ENCODE results near the gene RPL13. TPM values are rescaled to one million over a fixed set of nuclear protein-coding genes. Genes with fewer than 3 reads are reported as not detected.
"Not testable (repeated sequence)": the region's sequence is repeated elsewhere in the genome, so short reads cannot be mapped to it uniquely, and the experiment has no call there.

RPL13 gene
- total RNA-seq, 1 experiment from 2014 or later = 3,458 TPM

DNA sequence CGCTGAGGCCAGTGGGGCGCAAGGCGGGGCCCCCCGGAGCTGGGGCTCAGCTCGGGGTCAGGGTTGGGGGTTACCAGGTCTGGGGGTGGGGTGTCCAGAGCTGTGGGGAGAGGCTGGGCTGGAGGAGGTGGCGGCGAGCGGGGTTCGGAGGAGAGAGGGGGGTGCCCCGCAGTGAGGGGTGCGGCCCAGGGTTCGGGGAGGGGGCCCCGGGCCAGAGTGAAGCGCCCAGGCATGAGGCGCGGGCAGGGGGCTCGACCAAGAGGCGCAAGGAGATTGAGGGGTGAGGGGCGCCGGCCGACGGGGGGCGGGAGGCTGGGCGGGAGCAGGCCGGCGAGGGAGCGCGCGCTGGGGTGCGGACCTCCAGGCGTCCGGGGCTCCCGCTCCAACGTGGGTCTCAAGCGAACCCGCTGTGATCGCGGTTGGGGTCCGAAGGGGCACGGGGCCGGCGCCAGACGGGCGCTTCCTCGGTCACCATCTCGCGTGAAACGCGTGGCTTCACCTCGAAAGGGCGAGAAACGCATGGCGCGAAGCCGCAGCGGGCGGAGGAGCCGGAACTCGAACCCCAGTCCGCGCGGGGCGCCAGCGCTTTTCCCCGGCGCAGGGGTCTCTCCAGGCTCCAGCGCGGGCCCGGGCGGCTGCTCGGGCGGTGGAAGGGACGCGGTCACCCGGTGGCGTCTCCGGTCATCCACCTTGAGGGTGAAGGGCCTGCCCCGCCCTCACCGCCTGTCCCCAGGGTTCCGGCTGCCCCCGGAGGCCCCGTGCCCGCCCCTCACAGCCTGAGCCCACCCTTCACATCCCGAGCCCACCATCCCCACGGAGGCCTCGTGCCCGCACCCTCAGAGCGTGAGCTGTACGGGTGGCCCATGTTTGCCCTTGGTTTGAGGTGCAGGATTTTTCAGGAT lies 15.9 kb downstream of the RPL13 start:
- DNase-seq (ENCODE audit: low spot score) = no peak

DNA sequence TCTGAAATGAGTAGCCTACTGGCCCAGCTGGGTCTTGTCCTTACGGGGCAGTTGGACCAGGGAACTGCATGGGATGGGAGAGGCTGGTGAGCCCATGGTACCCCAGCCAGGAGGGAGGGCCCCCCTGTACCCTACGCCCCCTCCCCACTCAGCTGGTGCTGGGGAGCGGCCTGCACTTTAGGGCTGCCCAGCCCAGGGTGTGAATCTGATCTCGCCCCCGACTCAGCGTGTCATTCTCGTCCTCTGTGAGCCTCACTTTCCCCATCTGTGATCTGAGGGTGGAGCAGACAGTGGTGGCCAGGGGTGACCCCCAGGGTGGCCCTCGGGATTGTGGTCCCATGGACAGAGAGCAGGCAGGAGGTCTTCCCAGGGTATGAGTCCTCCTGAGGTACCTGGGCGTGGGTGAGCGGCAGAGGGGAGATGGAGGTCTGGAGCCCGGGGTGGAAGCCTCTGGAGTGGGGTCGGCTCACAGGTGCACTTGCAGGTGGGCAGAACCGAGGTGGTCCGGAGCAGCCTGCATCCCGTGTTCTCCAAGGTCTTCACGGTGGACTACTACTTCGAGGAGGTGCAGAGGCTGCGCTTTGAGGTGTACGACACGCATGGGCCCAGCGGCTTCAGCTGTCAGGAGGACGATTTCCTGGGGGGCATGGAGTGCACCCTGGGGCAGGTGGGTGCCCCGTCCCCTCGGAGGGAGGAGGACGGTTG lies 16.7 kb downstream of the RPL13 start:
- no peak for DNase-seq (ENCODE audit: low spot score)

DNA sequence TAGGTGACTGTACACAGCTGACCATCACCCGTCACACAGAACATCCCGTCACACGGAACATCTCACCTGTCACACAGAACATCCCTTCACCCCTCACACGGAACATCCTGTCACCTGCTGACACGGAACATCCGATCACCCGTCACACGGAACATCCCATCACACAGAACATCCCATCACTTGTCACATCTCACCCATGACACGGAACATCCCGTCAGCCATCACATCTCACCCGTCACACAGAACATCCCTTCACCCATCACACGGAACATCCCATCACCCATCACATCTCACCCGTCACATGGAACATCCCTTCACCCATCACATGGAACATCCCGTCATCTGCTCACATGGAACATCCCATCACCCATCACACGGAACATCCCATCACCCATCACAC lies 18.9 kb downstream of the RPL13 start:
- no peak for DNase-seq (ENCODE audit: low spot score)

DNA sequence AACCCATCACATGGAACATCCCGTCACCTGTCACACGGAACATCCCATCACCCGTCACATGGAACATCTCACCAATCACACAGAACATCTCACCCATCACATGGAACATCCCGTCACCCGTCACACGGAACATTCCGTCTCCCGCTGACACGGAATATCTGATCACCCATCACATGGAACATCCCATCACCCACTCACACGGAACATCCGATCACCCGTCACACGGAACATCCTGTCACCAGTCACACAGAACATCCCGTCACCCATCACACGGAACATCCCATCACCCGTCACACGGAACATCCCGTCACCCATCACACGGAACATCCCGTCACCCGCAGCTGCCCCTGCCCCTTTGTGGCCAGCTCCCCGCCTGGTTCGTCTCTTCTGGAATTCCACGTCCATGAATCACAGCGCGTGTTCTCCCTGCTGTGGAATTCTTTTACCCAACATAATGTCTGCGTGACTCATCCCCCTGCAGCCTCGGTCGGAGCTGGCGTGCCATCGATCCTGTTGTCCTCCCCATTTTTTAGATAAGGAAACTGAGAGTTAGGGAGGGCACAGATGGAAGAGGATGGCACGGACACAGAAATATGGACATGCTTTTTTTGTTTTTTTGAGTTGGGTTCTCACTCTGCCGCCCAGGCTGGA lies 20.7 kb downstream of the RPL13 start:
- DNase-seq (ENCODE audit: low spot score) = peak; percentile 87

DNA sequence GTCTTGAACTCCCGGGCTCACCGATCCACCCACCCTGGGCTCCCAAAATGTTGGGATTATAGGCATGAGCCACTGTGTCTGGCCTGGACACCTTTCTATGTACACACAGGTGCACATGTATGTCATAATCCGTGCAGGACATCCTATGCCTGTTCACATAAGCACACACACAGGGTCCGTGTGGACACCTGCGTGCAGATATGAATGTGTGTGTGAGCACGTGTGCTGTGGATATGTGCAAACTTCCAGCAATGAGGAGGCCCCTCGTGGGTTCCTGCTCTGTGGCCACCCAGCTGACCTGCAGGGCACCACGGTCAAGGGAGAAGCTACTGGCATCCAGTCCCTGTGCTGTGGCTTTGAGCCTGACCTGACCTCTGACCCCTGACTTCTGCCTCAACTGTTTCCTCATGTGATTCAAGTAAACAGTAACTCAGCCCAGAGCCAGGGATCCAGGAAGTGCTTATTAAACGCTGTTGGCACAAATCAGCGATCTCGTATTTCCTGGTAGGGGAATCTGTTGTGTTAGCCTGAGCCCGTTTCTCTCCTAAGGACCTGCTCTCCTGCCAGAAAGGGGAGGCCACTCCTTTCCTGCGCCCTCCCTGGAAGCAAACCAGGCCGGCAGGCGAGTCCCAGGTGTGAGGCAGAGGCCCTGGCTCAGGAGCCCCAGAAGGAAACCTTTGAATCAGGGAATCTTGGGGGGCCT lies 21.5 kb downstream of the RPL13 start:
- DNase-seq (ENCODE audit: low spot score) = no peak

DNA sequence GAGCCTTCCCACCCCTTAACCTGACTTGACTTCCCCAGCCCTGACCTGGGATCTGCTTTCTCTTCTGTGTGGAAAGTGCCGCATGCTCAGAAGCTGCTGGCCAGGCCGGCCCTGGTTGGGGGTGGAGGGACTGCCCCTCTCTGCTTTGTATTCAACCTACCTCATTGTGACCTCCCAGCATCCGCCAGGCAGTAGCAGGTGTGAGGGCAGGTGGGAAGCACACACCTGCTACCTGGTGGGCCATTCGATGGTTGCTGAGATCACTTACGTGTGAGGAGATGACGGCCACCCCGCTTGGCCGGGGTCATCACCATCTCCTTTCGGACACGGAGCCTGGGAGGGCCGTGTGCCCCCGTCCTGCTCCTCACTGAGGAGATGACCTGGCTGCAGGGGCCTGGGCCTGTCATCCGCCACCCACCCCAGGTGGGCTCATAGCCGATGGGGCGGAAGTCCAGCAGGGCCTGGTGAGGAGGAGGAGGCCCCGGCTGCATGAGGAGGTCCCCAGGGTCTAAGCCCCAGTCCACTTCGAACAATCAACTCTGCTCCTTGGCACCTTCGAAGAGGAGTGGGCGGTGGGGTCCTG lies 22.2 kb downstream of the RPL13 start:
- DNase-seq (ENCODE audit: low spot score) = no peak

DNA sequence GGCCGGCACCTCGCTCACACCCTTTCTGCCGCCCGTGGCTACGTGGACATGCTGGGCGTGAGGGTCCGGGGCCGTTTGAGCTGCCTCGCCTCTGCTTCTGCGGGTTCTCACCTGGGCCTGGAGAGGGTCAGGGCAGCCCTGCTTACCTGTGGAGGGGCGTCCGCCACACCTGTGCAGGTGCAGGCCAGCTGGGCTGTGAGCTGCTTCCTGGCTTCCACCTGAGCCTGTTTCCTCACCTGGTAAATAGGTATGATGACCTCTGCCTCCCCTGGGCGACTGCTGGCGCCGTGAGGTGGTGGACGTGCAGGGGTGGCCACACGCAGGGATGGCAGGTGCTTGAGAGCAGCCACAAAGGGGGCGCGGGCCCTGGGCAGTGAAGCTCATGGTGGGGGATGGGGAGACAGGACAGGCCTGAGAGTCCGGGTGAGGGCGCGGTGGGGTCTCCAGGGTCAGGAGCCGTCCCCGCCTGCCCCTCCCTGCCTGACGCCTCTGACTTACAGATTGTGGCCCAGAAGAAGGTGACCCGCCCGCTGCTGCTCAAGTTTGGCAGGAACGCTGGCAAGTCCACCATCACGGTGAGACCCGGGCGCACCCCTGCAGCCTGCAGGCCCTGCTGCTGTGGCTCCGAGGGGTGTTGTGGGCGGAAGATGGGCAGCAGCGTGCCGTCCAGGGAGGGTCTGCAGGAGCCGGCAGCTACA lies 22.9 kb downstream of the RPL13 start:
- no peak for DNase-seq (ENCODE audit: low spot score)

DNA sequence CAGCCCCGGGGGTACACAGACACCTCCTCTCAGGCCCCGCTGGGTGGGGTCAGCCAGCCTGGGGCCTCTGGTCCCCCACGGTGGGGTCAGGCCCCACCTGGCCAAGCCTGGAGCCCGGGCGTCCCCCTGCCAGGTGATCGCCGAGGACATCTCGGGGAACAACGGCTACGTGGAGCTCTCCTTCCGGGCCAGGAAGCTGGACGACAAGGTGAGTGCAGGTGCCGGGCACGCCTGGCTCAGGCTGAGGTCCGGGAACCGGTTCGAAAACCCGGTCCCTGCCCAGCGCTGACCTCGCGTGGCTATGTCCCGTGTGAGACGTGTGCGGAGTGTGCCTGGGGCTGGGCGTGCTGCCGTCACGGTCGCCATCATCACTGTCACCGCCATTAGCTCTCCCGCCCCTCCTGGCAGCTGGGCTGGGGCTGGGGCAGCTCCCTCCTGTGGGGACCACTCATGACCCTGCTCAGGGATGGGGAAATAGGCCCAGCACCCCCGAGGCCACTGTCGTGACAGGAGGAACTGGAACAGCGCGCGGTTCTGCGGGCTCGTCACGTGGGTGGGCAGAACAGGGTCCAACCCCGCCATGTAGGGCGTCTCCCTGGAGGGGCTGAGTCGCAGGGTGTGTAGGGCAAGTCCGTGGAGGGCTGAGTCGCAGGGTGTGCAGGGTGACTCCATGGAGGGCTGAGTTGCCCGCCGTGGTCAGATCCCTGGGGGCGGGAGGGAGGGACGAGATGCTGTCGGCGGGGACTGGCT lies 23.6 kb downstream of the RPL13 start:
- no peak for DNase-seq (ENCODE audit: low spot score)

DNA sequence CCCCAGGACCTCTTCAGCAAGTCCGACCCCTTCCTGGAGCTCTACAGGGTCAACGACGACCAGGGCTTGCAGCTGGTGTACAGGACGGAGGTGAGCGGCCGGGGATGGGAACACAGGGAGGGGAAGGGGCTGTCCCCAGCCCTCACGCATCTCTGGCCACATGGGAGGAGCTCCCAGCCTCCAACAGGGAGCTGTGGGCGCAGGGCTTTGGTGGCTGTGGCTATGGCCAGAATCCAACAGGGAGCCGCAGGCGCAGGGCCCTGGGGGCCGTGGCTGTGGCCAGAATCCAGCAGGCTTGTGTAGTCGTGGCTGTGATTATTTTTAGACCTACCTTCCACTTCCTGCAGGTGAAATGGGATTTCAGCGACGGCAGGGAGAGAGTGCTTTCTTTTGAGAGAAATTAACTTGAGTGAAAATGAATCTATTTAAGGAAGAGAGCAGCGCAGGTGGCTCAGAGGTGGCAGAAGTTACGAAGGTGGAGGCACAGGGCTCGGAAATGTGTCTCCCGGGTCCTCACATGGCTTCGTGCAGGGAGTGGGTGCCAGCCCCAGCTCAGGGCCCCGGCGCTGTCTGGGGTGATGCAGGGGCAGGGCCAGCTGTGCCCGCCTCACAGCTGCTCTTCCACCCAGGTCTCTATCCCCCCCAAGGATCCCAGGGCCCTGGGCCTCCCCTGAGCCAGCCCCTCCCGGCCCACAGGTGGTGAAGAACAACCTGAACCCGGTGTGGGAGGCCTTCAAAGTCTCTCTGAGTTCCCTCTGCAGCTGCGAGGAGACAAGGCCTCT lies 24.5 kb downstream of the RPL13 start:
- DNase-seq (ENCODE audit: low spot score) = no peak

DNA sequence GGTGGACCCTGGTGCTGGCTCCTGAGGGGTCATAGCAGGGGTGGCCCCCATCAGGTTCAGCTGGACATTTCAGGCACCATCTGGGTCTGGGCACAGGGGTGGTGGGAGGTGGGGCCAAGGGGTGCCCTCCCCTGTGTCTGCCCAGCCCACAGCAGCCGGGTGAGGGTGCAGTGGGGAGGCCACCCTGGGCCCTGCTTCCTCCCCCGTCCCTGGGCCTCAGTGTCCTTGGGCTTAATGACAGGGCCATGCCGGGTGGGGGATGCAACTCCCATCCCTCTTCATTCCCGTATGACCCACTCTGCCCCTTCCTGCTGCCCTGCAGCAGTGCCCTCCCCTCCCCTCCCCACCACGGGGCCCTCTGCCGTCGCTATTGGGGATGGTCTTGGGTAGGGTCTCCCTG lies 25.7 kb downstream of the RPL13 start:
- DNase-seq (ENCODE audit: low spot score) = no peak

DNA sequence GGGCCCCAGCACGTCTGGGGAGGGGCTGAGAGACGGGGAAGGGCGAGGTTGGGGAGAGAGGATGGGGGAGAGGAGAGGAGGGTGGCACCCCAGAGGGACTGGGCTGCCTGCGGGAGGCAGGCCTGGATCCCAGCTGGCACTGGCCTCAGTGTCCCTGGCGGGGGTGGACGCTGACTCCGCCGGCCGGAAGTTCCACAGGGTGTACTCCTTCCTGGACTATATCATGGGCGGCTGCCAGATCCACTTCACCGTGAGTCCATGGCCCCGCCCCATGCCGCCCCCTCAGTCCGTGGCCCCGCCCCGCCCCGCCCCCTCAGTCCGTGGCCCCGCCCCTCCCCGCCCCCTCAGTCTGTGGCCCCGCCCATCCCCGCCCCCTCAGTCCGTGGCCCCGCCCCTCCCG lies 26.4 kb downstream of the RPL13 start:
- DNase-seq (ENCODE audit: low spot score) = no peak

DNA sequence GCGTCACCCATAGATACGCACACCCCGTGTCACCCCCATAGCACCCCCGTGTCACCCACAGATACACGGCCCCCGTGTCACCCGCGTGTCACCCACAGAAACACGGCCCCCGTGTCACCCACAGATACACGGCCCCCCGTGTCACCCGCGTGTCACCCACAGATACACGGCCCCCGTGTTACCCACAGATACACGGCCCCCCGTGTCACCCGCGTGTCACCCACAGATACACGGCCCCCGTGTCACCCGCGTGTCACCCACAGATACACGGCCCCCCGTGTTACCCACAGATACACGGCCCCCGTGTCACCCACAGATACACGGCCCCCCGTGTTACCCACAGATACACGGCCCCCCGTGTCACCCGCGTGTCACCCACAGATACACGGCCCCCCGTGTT lies 27.2 kb downstream of the RPL13 start:
- not testable (repeated sequence) for DNase-seq (ENCODE audit: low spot score)

DNA sequence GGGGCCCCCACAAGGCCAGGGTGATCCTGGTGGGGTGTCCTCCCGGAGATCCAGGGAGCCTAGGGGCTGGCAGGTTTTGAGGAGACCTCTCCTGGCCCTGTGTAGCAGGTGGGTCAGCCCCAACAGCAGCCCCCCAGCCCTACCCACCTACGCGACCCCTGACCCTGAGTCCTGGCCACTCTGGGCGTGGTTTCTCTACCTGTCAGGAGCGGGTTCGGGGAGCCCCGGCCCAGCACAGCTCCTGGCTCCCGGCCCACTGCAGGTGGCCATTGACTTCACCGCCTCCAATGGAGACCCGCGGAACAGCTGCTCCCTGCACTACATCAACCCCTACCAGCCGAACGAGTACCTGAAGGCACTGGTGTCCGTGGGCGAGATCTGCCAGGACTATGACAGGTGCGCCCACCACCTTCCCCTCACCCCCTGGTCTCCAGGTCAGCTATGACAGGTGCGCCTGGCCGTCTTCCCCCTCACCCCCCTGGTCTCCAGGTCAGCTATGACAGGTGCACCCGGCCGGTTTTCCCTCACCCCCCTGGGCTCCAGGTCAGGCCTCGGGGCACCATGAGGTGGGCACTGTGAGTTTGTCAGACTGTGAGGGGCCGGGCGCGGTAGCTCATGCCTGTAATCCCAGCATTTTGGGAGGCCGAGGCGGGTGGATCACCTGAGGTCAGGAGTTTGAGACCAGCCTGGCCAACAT lies 28.1 kb downstream of the RPL13 start:
- DNase-seq (ENCODE audit: low spot score) = no peak

DNA sequence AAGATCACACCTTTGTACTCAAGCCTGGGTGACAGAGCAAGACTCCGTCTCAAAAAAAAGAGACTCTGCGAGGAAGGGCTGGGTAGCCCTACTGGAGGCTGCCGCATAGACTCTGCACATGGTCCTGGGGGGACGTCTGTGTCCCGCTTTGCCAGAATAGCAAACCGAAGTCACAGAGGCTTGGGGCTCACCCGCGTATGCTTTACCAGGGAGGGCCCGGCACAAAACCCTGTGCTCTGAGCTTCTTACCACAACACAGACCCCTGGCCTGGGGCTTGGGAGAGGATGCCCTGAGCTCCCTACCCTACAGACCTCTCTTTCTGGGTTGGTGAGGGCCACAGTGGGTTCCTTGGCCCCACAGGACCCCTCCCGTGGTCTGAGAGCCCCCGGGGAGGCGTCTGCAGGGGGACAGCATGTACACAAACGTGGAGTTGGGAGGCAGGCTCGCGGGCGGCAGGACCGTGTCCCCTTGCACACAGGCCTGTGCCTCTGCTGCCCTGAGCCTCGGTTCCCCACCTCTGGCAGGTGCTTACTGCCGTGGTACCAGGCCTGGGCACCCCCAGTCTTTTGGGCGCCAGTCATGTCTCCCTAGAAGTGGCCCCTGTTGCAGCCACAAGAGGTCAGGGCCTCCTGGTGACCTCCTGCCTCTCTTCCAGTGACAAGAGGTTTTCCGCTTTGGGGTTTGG lies 28.9 kb downstream of the RPL13 start:
- no peak for DNase-seq (ENCODE audit: low spot score)

DNA sequence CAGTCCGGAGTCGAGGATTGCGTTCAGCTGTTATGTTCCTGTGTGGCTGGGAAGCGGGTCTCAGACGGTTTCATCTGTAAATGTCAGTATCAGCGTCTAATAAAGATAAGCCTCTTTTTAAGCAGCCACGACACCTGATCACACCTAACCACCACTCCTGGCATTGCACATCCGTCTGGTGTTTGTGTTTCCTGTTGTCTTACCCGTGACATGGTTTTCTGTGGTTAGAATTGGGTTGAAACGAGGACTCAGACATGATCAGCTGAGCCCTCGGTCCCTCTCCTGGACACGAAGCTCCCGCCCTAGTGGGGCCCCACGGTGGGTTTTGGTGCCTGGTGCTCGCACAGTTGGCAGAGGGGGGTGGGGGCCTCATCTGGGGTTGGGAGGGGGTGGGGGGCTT lies 33.4 kb downstream of the RPL13 start:
- DNase-seq (ENCODE audit: low spot score) = no peak

DNA sequence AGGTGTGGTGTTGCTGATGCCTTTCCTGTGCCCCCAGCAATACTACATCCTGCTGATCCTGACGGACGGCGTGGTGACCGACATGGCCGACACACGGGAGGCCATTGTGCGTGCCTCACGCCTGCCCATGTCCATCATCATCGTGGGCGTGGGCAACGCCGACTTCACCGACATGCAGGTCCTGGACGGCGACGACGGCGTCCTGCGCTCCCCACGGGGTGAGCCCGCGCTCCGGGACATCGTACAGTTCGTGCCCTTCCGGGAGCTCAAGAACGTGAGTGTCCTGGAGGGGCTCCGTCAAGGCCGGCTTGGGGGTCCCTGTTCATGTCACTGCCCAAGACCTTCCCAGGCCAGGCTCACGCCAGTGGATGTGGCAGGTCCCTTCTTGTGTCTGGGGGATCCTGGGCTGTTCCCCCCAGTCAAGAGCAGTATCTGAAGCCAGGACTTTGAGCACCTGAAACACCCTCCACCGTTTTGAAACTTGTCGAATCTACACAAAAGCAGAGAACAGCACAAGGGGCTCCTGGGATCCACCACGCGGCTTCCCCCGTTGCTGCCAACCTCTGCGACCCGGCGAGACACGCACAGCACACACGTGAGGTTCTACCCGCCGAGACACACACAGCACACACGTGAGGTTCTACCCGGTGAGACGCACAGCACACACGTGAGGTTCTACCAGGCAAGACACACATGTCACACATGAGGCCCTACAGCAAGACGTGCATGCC lies 35.0 kb downstream of the RPL13 start:
- DNase-seq (ENCODE audit: low spot score) = no peak

DNA sequence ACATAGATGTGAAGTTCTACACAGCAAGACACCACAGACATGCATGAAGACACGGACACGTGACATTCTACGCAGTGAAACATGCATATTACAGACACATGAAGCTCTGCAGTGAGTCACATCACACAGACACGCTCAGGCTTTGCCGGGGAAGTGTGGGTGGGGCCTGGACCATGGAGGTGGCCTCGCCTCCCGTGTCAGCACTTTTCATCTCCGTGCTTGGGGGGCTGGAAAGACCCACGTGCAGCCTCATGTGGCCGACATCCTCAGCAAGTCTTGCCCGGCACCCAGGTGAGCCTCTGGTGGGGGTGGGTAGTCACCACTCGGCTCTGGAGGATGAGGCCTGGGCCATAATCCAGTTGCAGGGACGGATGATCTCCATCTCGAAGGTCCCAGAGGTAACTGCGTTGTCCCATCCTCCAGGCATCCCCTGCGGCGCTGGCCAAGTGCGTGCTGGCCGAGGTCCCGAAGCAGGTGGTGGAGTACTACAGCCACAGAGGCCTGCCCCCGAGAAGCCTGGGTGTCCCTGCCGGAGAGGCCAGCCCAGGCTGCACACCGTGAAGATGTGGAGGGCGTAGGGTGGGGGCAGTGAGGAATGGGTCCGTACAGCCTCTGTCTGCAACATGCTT lies 35.7 kb downstream of the RPL13 start:
- DNase-seq (ENCODE audit: low spot score) = no peak
